Measurements from ENCODE around the gene AGAP1.

The AGAP1 gene

GRCh38 chr2:235518322-235519090 is 24.7 kb downstream of the AGAP1 start:
- Histone ChIP-seq H3K27me3 (ENCODE audit: control insufficient read depth, insufficient read depth, low read length) (no peaks in the 10 kb centered on the region), H3K9me3 (ENCODE audit: control insufficient read depth, insufficient read depth, low read depth, low read length) (peaks cover 16% of the 10 kb centered on the region), H3K27ac (ENCODE audit: low read depth, low read length) (no peak overlapping the region), H3K9ac (ENCODE audit: low read length) (no peak overlapping the region), H3K4me1 (ENCODE audit: control insufficient read depth, insufficient read depth, low read length) (peaks cover 13% of the 10 kb centered on the region; the same call in 1 of the 2 replicates), H3K36me3 (ENCODE audit: control insufficient read depth, insufficient read depth, low read length) (no peaks in the 10 kb centered on the region), H3K4me3 (ENCODE audit: low read depth, low read length) (no peak overlapping the region)

DNA sequence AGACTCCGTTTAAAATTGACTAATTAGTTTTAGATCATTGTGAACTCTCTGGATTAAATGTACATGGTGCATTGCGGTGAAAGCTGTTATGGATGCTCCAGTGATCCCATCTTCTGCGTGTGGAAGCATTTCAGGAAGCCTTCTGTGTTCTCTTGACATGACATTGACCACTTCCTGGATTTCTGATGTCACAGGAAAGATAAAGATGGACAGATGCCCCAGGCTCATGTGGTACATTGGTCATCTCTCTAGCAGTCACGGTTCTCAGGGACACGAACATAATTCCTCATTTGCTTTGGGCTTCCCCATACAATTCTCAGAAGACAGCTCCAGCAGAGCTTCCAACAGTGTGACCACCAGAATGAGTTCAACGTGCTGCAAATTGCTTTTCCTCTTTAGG is 26.9 kb downstream of the AGAP1 start:
- Histone ChIP-seq H3K4me3 (ENCODE audit: low read depth, low read length) (no peak overlapping the region), H3K9me3 (ENCODE audit: control insufficient read depth, insufficient read depth, low read depth, low read length) (peaks cover 8% of the 10 kb centered on the region), H3K27me3 (ENCODE audit: control insufficient read depth, insufficient read depth, low read length) (no peaks in the 10 kb centered on the region), H3K9ac (ENCODE audit: low read length) (no peak overlapping the region), H3K27ac (ENCODE audit: low read depth, low read length) (no peak overlapping the region), H3K36me3 (ENCODE audit: control insufficient read depth, insufficient read depth, low read length) (no peaks in the 10 kb centered on the region), H3K4me1 (ENCODE audit: control insufficient read depth, insufficient read depth, low read length) (peaks cover 11% of the 10 kb centered on the region; the same call in 1 of the 2 replicates)

GRCh38 chr2:235521844-235522243 is 28.0 kb downstream of the AGAP1 start:
- no peak overlapping the region for H3K4me3 ChIP-seq (ENCODE audit: low read depth, low read length)
- H3K4me1 ChIP-seq (ENCODE audit: control insufficient read depth, insufficient read depth, low read length): peaks cover 10% of the 10 kb centered on the region; the same call in 1 of the 2 replicates
- H3K27me3 ChIP-seq (ENCODE audit: control insufficient read depth, insufficient read depth, low read length): no peaks in the 10 kb centered on the region
- no peaks in the 10 kb centered on the region for H3K36me3 ChIP-seq (ENCODE audit: control insufficient read depth, insufficient read depth, low read length)
- H3K9me3 ChIP-seq (ENCODE audit: control insufficient read depth, insufficient read depth, low read depth, low read length): peaks cover 3% of the 10 kb centered on the region
- H3K9ac ChIP-seq (ENCODE audit: low read length): no peak overlapping the region
- no peak overlapping the region for H3K27ac ChIP-seq (ENCODE audit: low read depth, low read length)

GRCh38 chr2:235523021-235523420 is 29.2 kb downstream of the AGAP1 start:
- no peaks in the 10 kb centered on the region for H3K36me3 ChIP-seq (ENCODE audit: control insufficient read depth, insufficient read depth, low read length)
- no peak overlapping the region for H3K27ac ChIP-seq (ENCODE audit: low read depth, low read length)

DNA sequence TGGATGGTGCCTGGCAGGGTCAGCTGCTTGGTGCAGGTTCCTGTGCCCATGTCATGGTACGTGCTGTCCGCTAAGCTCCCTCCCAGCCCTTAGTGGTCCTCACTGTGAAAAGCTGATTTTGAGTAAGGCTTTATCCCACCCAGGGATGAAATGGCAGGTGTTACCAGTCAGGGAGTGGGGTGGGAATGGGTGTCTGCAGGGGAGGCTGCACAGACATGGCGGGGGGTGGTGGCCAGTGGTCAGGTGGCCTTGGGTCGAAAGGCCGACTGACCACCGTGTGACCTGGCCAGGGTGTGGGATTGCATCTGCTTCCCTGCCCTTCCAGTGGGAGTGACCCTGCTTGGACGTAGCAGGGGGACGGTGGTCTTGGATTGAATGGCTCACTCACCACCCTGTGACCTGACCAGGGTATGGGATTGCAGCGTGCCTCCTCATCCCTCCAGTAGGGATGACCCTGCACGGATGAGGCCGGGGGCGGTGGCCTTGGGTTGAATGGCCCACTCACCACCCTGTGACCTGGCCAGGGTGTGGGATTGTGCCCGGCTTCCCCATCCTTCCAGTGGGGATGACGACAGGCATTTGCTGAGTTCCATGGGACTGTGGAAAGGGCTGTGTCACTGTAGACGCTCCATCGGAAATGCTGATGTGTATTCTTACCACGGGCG is 29.8 kb downstream of the AGAP1 start:
- Histone ChIP-seq H3K4me3 (ENCODE audit: low read depth, low read length) (no peak overlapping the region), H3K27ac (ENCODE audit: low read depth, low read length) (no peak overlapping the region), H3K36me3 (ENCODE audit: control insufficient read depth, insufficient read depth, low read length) (no peaks in the 10 kb centered on the region), H3K9ac (ENCODE audit: low read length) (no peak overlapping the region), H3K4me1 (ENCODE audit: control insufficient read depth, insufficient read depth, low read length) (peaks cover 7% of the 10 kb centered on the region), H3K9me3 (ENCODE audit: control insufficient read depth, insufficient read depth, low read depth, low read length) (no peaks in the 10 kb centered on the region), H3K27me3 (ENCODE audit: control insufficient read depth, insufficient read depth, low read length) (no peaks in the 10 kb centered on the region)

More at GRCh38 chr2:235523021-235523420, 29.2 kb downstream of the AGAP1 start:
- H3K9me3 ChIP-seq (ENCODE audit: control insufficient read depth, insufficient read depth, low read depth, low read length): no peaks in the 10 kb centered on the region
- no peak overlapping the region for H3K9ac ChIP-seq (ENCODE audit: low read length)
- peaks cover 9% of the 10 kb centered on the region; the same call in 1 of the 2 replicates for H3K4me1 ChIP-seq (ENCODE audit: control insufficient read depth, insufficient read depth, low read length)
- no peak overlapping the region for H3K4me3 ChIP-seq (ENCODE audit: low read depth, low read length)
- H3K27me3 ChIP-seq (ENCODE audit: control insufficient read depth, insufficient read depth, low read length): no peaks in the 10 kb centered on the region

- Histone ChIP-seq H3K9me3 (ENCODE audit: control insufficient read depth, insufficient read depth, low read depth, low read length) (peaks cover 8% of the 10 kb centered on the region), H3K4me3 (ENCODE audit: low read depth, low read length) (no peak overlapping the region), H3K9ac (ENCODE audit: low read length) (no peak overlapping the region), H3K36me3 (ENCODE audit: control insufficient read depth, insufficient read depth, low read length) (no peaks in the 10 kb centered on the region), H3K27me3 (ENCODE audit: control insufficient read depth, insufficient read depth, low read length) (no peaks in the 10 kb centered on the region), H3K4me1 (ENCODE audit: control insufficient read depth, insufficient read depth, low read length) (peaks cover 7% of the 10 kb centered on the region), H3K27ac (ENCODE audit: low read depth, low read length) (no peak overlapping the region)
Measured at GRCh38 chr2:235526166-235526565, 32.3 kb downstream of the AGAP1 start.

GRCh38 chr2:235527806-235528469 is 34.1 kb downstream of the AGAP1 start:
- no peak overlapping the region for H3K4me3 ChIP-seq (ENCODE audit: low read depth, low read length)
- H3K36me3 ChIP-seq (ENCODE audit: control insufficient read depth, insufficient read depth, low read length): no peaks in the 10 kb centered on the region

GRCh38 chr2:235529621-235530020 is 35.8 kb downstream of the AGAP1 start:
- Histone ChIP-seq H3K4me1 (ENCODE audit: control insufficient read depth, insufficient read depth, low read length) (peaks cover 12% of the 10 kb centered on the region), H3K9ac (ENCODE audit: low read length) (no peak overlapping the region), H3K27ac (ENCODE audit: low read depth, low read length) (no peak overlapping the region), H3K9me3 (ENCODE audit: control insufficient read depth, insufficient read depth, low read depth, low read length) (peaks cover 8% of the 10 kb centered on the region), H3K27me3 (ENCODE audit: control insufficient read depth, insufficient read depth, low read length) (no peaks in the 10 kb centered on the region), H3K4me3 (ENCODE audit: low read depth, low read length) (no peak overlapping the region), H3K36me3 (ENCODE audit: control insufficient read depth, insufficient read depth, low read length) (no peaks in the 10 kb centered on the region)

More at GRCh38 chr2:235527806-235528469, 34.1 kb downstream of the AGAP1 start:
- Histone ChIP-seq H3K27me3 (ENCODE audit: control insufficient read depth, insufficient read depth, low read length) (no peaks in the 10 kb centered on the region), H3K4me1 (ENCODE audit: control insufficient read depth, insufficient read depth, low read length) (peaks cover 7% of the 10 kb centered on the region), H3K9ac (ENCODE audit: low read length) (no peak overlapping the region), H3K9me3 (ENCODE audit: control insufficient read depth, insufficient read depth, low read depth, low read length) (peaks cover 8% of the 10 kb centered on the region), H3K27ac (ENCODE audit: low read depth, low read length) (no peak overlapping the region)

- H3K27ac ChIP-seq (ENCODE audit: low read depth, low read length): no peak overlapping the region
- no peaks in the 10 kb centered on the region for H3K27me3 ChIP-seq (ENCODE audit: control insufficient read depth, insufficient read depth, low read length)
- H3K4me3 ChIP-seq (ENCODE audit: low read depth, low read length): no peak overlapping the region
- H3K36me3 ChIP-seq (ENCODE audit: control insufficient read depth, insufficient read depth, low read length): no peaks in the 10 kb centered on the region
- H3K4me1 ChIP-seq (ENCODE audit: control insufficient read depth, insufficient read depth, low read length): peaks cover 17% of the 10 kb centered on the region
- H3K9me3 ChIP-seq (ENCODE audit: control insufficient read depth, insufficient read depth, low read depth, low read length): peaks cover 8% of the 10 kb centered on the region
- no peak overlapping the region for H3K9ac ChIP-seq (ENCODE audit: low read length)
Measured at GRCh38 chr2:235530735-235531134, 36.9 kb downstream of the AGAP1 start.

GRCh38 chr2:235532307-235532706 is 38.5 kb downstream of the AGAP1 start:
- Histone ChIP-seq H3K4me3 (ENCODE audit: low read depth, low read length) (no peak overlapping the region), H3K36me3 (ENCODE audit: control insufficient read depth, insufficient read depth, low read length) (no peaks in the 10 kb centered on the region), H3K27ac (ENCODE audit: low read depth, low read length) (no peak overlapping the region), H3K9ac (ENCODE audit: low read length) (no peak overlapping the region), H3K4me1 (ENCODE audit: control insufficient read depth, insufficient read depth, low read length) (peaks cover 18% of the 10 kb centered on the region), H3K27me3 (ENCODE audit: control insufficient read depth, insufficient read depth, low read length) (no peaks in the 10 kb centered on the region), H3K9me3 (ENCODE audit: control insufficient read depth, insufficient read depth, low read depth, low read length) (peaks cover 8% of the 10 kb centered on the region)

DNA sequence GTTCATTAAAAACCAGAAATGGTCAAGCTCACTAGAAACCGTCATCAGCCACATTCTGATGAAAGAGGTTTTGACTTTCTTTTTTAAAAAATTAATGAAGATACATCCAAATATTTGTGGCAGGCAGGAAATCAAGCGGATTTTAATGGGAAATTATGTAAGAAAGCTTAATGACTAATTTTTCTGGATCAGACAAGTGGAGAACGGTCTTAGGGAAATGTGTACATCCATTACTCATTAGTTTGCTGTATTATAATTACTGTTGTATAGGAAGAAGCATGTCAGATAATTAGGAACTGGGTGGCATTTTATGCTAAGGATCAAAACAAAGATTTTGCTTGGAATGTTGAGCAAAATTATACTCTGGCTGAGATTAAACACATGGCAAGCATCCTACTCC is 39.4 kb downstream of the AGAP1 start:
- H3K4me3 ChIP-seq (ENCODE audit: low read depth, low read length): no peak overlapping the region
- H3K4me1 ChIP-seq (ENCODE audit: control insufficient read depth, insufficient read depth, low read length): peaks cover 15% of the 10 kb centered on the region
- H3K27me3 ChIP-seq (ENCODE audit: control insufficient read depth, insufficient read depth, low read length): no peaks in the 10 kb centered on the region
- no peak overlapping the region for H3K27ac ChIP-seq (ENCODE audit: low read depth, low read length)
- no peaks in the 10 kb centered on the region for H3K36me3 ChIP-seq (ENCODE audit: control insufficient read depth, insufficient read depth, low read length)
- peaks cover 8% of the 10 kb centered on the region for H3K9me3 ChIP-seq (ENCODE audit: control insufficient read depth, insufficient read depth, low read depth, low read length)
- H3K9ac ChIP-seq (ENCODE audit: low read length): no peak overlapping the region

Measured in HUES6 (cell line).